Measurements from ENCODE around the gene GPR153.

GPR153 gene

GRCh38 chr1:6287029-6287428 is 26.1 kb upstream of the GPR153 start:
- DNase-seq (ENCODE audit: low spot score), result no peak

DNA sequence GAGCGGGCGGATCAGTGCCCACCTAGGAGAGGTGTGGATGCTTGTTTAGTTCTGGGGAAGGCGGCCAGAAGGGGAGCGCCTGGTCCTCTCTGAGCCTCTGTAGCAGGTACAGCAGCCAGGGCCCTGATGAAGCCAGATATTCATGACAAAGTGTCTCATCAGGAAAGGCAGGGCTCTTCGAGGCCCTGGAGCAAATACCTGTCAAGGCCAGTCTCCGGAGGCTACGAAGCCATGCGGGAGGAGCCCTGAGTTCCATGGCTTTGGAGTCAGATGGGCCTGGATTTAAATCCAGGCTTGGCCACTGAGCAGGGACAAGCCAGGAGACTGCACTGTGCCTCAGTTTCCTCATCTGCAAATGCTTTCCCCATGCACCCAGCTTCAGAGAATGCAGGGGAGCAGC is 25.4 kb upstream of the GPR153 start:
- no peak for DNase-seq (ENCODE audit: low spot score)

DNA sequence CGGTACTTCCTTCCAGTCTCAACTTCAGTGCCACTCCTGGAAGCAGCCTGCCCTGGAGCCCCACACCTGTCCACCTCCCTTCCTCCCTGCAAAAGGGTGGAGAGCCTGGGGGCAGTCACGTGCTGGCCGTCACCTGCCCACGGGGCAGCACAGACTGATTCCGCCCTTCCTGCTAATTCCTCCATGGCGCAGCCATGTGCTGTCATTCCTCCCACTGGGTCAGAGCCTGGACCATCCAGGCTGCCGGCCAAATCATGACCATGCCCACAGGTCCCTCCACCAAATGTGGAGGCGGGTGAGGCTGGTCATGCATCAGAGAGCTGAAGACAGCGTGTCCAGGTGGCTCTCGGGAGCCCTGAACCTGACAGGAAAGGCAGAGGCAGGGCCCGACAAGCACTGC is 24.4 kb upstream of the GPR153 start:
- no peak for DNase-seq (ENCODE audit: low spot score)

GRCh38 chr1:6282577-6283270 is 21.8 kb upstream of the GPR153 start:
- DNase-seq (ENCODE audit: low spot score), result no peak

DNA sequence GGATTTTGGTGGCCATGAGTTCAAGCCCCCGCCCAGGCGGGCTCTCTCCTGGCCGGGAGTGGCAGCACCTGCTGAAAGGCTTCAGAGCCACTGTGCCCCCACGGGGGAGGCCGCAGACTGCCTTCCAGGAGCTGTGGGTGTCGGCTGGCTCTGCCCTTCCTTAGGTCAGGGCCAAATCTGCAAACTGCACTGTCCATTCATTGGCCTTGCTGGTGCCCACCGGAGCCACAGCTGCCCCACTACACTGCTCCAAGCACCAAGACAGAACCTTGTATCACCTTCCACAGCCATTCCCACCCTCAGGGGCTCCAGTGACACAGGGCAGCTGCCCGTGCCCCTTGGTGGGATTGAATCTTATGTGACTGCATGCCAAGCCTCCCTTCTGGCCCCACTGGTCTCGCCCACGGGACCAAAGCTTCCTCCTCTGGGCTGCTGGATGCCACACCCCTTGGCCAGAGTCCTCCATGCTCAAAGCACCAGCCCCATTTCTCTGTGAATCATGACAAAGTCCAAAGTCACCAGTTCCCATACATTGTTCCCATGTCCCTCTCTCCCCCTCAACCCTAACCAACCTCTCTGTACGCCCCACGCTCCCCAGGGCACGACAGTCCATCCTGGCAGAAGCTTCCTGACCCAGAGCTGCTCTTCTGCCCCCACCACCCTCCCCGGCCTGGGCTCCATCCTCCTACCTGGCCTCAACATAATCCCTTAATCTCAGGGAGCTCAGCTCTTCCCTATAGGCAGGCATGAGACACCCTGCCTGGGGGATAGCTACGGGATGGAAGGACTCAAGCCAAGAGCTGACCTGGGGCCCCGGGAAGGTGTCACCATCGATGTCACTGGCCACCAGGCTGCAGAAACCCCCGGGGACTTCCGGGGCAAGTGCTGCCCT is 20.9 kb upstream of the GPR153 start:
- DNase-seq (ENCODE audit: low spot score), result no peak

- DNase-seq (ENCODE audit: low spot score), result peak; percentile 43
Observed at GRCh38 chr1:6280761-6281451, 20.0 kb upstream of the GPR153 start.

DNA sequence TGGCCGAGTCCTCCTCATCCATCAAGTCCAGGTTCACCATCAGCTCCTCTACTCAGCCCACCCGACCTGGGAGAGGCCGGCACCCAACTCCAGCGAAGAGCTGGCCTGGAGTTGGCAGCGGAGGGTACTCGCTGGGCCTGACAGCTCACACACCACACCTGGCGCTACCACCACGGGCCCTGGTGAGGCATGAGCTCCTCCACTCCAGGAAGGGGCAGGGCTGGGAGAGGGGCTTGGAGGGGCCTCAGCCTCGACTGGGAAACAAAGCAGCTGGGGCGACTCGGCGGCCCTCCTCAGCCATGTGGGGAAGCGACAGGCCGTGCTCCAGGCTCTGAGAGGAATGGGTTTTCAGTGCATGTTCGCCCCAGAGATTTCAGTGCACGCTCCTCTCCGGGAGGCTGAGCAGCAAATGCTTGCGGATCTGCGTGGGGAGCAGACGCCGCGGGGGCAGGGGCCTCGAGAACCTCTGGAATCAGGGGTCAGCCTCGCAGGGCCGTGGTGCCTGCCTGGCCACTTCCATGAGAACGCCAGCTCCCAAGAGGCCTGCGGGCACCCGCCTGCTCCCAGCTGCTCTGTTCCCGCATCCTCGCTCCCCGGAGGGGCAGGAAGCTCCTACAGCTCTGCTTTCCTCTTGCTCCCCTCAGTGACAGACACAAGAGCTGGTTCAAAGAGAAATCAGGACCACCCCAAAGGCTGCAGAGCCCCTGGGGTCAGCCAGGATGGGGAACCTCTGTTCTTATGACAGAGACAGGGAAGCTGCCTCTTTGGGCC is 18.9 kb upstream of the GPR153 start:
- DNase-seq (ENCODE audit: low spot score), result no peak

DNA sequence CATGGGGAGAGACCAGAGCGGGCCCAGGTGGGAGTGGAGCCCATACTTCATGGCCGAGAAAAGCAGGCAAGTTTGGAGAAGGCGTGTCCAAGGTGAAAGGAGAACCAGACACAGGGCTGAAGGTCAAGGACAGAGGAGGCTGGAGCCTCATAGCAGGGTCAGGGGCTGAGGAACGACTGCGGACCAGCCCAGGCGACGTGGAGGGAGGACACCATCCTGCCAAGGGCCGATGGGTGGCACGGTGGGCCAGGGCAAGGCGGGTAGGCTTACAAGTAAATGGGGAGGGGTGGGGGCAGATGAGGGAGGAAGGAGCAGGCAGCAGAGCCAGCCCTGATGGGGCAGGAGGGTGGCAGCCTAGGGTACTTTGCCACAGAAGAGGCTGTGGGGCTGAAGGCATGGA is 18.2 kb upstream of the GPR153 start:
- no peak for DNase-seq (ENCODE audit: low spot score)

GRCh38 chr1:6278263-6278662 is 17.4 kb upstream of the GPR153 start:
- DNase-seq (ENCODE audit: low spot score), result no peak

- DNase-seq (ENCODE audit: low spot score), result no peak
Observed at GRCh38 chr1:6276811-6277555, 16.1 kb upstream of the GPR153 start.

- DNase-seq (ENCODE audit: low spot score), result peak; percentile 99
Observed at GRCh38 chr1:6275826-6276782, 15.2 kb upstream of the GPR153 start.

DNA sequence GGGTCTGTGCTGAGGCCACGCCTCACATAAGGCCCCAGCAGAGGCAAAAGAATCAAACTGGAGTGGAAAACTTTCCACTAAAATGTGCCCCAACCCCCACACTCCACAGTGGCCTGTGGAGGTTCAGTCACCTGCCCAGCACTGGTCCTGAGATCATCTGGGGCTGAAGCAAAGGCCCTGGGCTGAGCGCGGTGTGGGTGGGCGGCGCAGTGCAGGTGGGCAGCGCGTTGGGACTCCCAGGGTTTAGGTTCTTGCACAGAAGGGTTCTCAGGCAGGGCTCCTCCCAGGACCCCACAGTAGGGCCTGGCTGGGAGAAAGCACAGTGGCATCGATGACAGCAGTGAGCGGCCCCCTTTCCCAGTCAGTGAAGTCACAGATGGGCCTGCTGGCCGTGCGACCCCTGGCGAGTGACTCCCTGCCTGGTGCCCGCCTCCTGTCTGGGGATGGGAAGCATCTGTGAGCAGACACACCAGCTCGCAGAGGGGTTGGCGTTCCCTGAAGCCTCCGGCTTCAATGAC is 13.8 kb upstream of the GPR153 start:
- no peak for DNase-seq (ENCODE audit: low spot score)

DNA sequence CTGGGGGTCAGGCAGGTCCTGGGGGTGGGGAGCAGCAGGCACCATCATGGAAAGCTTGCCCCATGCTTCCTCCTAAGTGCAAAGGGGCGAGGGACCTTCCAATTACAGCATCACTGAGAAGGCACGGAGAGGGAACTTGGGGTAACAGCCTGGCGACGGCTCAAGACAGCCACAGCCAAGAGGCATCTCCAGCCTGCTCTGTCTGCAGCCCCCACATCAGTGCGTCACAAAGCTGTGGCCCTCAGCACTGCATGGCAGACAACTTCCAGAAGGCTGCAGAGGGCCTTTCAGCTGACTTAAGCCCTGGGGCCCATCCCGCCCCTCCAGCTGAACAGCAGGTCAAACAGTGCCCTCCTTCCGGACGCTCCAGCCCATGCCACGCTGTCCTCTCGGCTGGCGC is 13.2 kb upstream of the GPR153 start:
- no peak for DNase-seq (ENCODE audit: low spot score)

DNA sequence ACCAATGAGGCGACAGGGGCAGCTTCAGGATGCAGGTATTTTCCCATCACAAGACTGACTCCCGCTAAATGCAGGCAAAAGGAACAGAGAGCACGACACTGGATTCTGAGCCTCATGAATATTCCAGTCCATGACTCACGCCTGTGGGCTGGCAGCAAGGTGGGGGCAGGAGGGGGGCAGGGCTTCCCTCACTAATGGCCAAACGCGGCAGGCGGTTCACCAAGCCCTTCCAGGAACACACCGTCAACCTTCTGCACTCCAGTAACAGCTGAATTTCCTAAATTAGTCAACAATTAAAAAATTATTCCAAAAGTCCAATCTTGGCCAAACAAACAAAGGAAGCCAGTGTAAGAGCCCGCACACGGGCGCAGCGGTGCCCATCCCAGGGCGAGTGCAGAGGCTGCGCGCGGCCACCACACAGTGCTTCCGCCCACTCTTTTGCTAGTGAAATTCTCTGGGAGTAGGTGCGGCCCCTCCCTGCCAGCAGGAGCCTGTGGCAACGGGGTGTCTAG is 12.5 kb upstream of the GPR153 start:
- DNase-seq (ENCODE audit: low spot score), result no peak

DNA sequence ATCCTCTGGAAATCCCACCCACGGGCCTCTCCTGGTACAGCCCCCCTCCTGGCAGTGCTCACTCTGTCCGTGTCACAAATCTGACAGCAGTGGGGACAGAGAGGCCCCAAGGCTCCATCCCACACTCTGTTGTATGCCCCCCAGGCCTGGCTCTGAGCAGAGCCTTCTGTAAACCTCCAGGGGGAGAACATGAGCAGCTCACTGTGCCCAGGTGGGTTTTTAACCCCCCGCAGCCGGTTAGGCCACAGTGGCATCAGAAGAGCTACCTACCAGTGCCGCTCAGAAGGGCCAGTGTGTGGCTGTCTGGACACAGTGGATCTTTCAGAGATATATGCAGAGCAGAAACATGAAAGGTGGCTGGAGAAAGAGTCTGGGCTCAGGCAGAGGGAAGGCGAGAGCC is 12.0 kb upstream of the GPR153 start:
- no peak for DNase-seq (ENCODE audit: low spot score)

GRCh38 chr1:6272452-6272851 is 11.6 kb upstream of the GPR153 start:
- DNase-seq (ENCODE audit: low spot score), result no peak

GRCh38 chr1:6271554-6271953 is 10.7 kb upstream of the GPR153 start:
- DNase-seq (ENCODE audit: low spot score), result no peak

DNA sequence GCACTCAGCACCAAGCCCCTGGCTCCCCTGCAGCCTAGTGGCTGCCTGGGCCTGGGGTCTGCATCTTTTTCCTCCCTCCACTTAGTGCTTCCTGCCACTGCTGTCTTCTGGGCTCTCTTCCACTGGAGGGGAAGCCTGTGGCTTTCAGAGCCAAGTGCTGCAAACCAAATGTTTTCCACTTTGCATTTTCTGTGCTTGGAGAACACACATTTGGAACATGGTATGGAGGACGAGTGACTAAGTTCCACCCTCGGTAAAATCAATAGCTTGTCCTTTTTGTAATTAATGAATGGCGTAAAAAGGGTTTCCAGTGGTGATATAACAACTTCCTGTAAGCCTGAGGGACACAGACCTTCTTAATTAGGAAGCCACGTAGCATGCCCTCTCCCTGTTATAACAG is 10.1 kb upstream of the GPR153 start:
- DNase-seq (ENCODE audit: low spot score), result no peak

DNA sequence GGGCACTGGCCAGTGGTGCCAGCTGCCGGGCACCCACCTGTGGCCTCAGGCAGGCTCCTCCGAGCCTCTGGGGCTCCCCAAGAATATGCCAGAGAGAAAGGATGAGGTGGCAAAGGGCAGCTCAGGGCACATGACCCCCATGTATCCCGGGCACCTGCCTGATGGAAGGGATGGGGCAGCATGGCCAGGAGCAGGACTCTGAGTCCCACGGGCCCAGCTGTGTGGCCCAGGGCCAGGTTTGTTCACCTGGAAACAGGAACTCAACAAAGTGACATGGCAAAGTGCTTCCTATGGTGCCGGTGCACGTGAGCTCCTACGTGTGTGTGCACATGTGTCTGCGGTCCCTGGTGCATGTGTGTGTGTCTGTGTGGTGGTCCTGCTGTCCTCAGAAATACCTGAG is 9.5 kb upstream of the GPR153 start:
- DNase-seq (ENCODE audit: low spot score), result no peak
